Lung (tissue), 12 donors: ENCODE measurements around the gene SERINC3. TPM values are rescaled to one million over a fixed set of nuclear protein-coding genes. Genes with fewer than 3 reads are reported as not detected.

Experiments used
- ATAC-seq: fragments of 200-7000 bp; cut with Tn5 transposase; one replicate; pipeline ENCODE4 v1.9.1; 2020; ENCODE audit warnings: moderate number of reproducible peaks; ENCODE audit not compliant: insufficient read depth, low FRiP score
- DNase-seq, 3 donors: peaks; one replicate each; pipeline ENCODE4 v3.0.0-alpha.2; 2013 to 2017
- H3K27ac ChIP-seq, 2 donors: one replicate each; pipeline ENCODE4 v1.5.1; 2013; ENCODE audit warnings: mild to moderate bottlenecking in 2 of 2, moderate library complexity in 2 of 2, control low read depth in 1 of 2, inconsistent platforms in 1 of 2, low read depth in 1 of 2, low read length in 1 of 2
- H3K27me3 ChIP-seq, 3 donors: one replicate each; pipeline ENCODE4 v1.5.1; 2013; ENCODE audit warnings: low read length in 2 of 3; ENCODE audit not compliant: control insufficient read depth in 3 of 3, insufficient read depth in 3 of 3
- H3K36me3 ChIP-seq, 4 donors: one replicate each; pipeline ENCODE4 v1.5.1; 2013; ENCODE audit warnings: low read length in 4 of 4, mild to moderate bottlenecking in 1 of 4, moderate library complexity in 1 of 4; ENCODE audit not compliant: control insufficient read depth in 4 of 4, insufficient read depth in 4 of 4
- H3K4me1 ChIP-seq, 5 donors: one replicate each; pipeline ENCODE4 v1.5.1; 2013; ENCODE audit warnings: low read length in 5 of 5, mild to moderate bottlenecking in 2 of 5, moderate library complexity in 1 of 5; ENCODE audit not compliant: control insufficient read depth in 5 of 5, insufficient read depth in 5 of 5
- H3K4me3 ChIP-seq: one replicate; pipeline ENCODE4 v1.5.1; 2013; ENCODE audit warnings: mild to moderate bottlenecking, control low read depth, moderate library complexity
- H3K9ac ChIP-seq, 2 donors: one replicate each; pipeline ENCODE4 v1.5.1; 2013; ENCODE audit warnings: low read length in 2 of 2, control low read depth in 1 of 2; ENCODE audit not compliant: insufficient read depth in 1 of 2
- H3K9me3 ChIP-seq, 4 donors: one replicate each; pipeline ENCODE4 v1.5.1; 2013; ENCODE audit warnings: low read length in 3 of 4, mild to moderate bottlenecking in 1 of 4, moderate library complexity in 1 of 4; ENCODE audit not compliant: control insufficient read depth in 4 of 4, insufficient read depth in 3 of 4
- CTCF ChIP-seq: IDR thresholded peaks from 2 replicates; pipeline ENCODE4 v1.5.1; 2012; ENCODE audit warnings: mild to moderate bottlenecking; ENCODE audit errors: control extremely low read depth, extremely low read depth
- WGBS, 2 donors: extraction: QIAGEN DNeasy Blood & Tissue Kit; methylation state at CpG; one replicate each; pipeline ENCODE4 v1.1.7; 2013; 5-methylcytosine and 5-hydroxymethylcytosine counted together
- polyA plus RNA-seq, 2 donors: library from polyadenylated mRNA; stranded (reverse); fragments of 200-250 nt; gene quantifications; one replicate each; pipeline ENCODE4 v1.2.1, GENCODE V29; 2013
- total RNA-seq, 2 donors: library from RNA; depleted of rRNA in 1 of 2; stranded (reverse); fragments of >200 nt in 1 of 2; gene quantifications; one replicate each; pipeline ENCODE4 v1.2.1, GENCODE V29; 2014 to 2021
- donor health status: control.
- donor health status: control.
- donor health status: Bipolar disorder and iron deficiency.
- donor health status: healthy.
- donor health status: DM: yes; HTN: yes; CAD: no.

Gene SERINC3
- total and polyA plus RNA-seq, 4 donors, result 36.7 to 83.9 (median 76.3) TPM

- no peak for TF ChIP-seq CTCF
- H3K27me3 ChIP-seq, result peaks cover 0 to 2% (median 0%) of the 10 kb centered on the region in 3 donors
- H3K9ac ChIP-seq, result no peak overlapping the region
- peaks cover 0 to 7% (median 3%) of the 10 kb centered on the region in 5 donors for H3K4me1 ChIP-seq
- H3K27ac ChIP-seq, result no peak overlapping the region
- ATAC-seq (no peak), DNase-seq (no peak)
- 79 to 83% methylated on average over 4 of the region's 4 CpGs for WGBS, 2 donors
- H3K9me3 ChIP-seq, result peaks cover 0 to 2% (median 0%) of the 10 kb centered on the region in 4 donors
- no peak overlapping the region for H3K4me3 ChIP-seq
- no peaks in the 10 kb centered on the region for H3K36me3 ChIP-seq
Observed at GRCh38 chr20:44527716-44528199, 5.9 kb upstream of the SERINC3 start.

- TF ChIP-seq CTCF, result no peak
- 73 to 80% methylated on average over 6 of the region's 6 CpGs for WGBS, 2 donors
- Histone ChIP-seq H3K36me3 (peaks cover 0 to 4% (median 0%) of the 10 kb centered on the region in 4 donors), H3K9me3 (peaks cover 0 to under 1% (median 0%) of the 10 kb centered on the region in 4 donors), H3K27ac (no peak overlapping the region), H3K4me3 (no peak overlapping the region), H3K27me3 (peaks cover 0 to 2% (median 0%) of the 10 kb centered on the region in 3 donors), H3K9ac (no peak overlapping the region), H3K4me1 (peaks cover 0 to 4% (median 0%) of the 10 kb centered on the region in 5 donors)
- DNase-seq, result no peak
- ATAC-seq, result no peak
Observed at GRCh38 chr20:44526129-44526528, 4.3 kb upstream of the SERINC3 start.

GRCh38 chr20:44523746-44524145, 1.9 kb upstream of the SERINC3 start:
- Histone ChIP-seq H3K36me3 (peaks cover 0 to 4% (median 0%) of the 10 kb centered on the region in 4 donors), H3K9me3 (no peaks in the 10 kb centered on the region), H3K4me3 (no peak overlapping the region), H3K27me3 (peaks cover 0 to 2% (median 0%) of the 10 kb centered on the region in 3 donors), H3K9ac (no peak overlapping the region), H3K27ac (no peak overlapping the region), H3K4me1 (peaks cover 0 to 18% (median 8%) of the 10 kb centered on the region in 5 donors)
- WGBS, 2 donors, result 42 to 65% methylated on average over 4 of the region's 4 CpGs
- DNase-seq (no peak), ATAC-seq (no peak)
- no peak for TF ChIP-seq CTCF

- WGBS, 2 donors, result 80 to 95% methylated on average over 1 of the region's 1 CpG
- H3K9me3 ChIP-seq, result no peaks in the 10 kb centered on the region
- ATAC-seq, result no peak
- H3K4me1 ChIP-seq, result peaks cover 0 to 21% (median 8%) of the 10 kb centered on the region in 5 donors
- H3K9ac ChIP-seq, result no peak overlapping the region
- no peak overlapping the region for H3K27ac ChIP-seq
- H3K27me3 ChIP-seq, result peaks cover 0 to 2% (median 0%) of the 10 kb centered on the region in 3 donors
- H3K4me3 ChIP-seq, result no peak overlapping the region
- DNase-seq, result no peak
- peaks cover 0 to 4% (median 0%) of the 10 kb centered on the region in 4 donors for H3K36me3 ChIP-seq
- TF ChIP-seq CTCF, result no peak
Observed at GRCh38 chr20:44522841-44523240, 971 bp upstream of the SERINC3 start.
